ENCODE results near the gene STXBP2. TPM values are rescaled to one million over a fixed set of nuclear protein-coding genes. Genes with fewer than 3 reads are reported as not detected.

STXBP2 gene
- total RNA-seq, 1 experiment from 2014 or later, result 141 TPM

DNA sequence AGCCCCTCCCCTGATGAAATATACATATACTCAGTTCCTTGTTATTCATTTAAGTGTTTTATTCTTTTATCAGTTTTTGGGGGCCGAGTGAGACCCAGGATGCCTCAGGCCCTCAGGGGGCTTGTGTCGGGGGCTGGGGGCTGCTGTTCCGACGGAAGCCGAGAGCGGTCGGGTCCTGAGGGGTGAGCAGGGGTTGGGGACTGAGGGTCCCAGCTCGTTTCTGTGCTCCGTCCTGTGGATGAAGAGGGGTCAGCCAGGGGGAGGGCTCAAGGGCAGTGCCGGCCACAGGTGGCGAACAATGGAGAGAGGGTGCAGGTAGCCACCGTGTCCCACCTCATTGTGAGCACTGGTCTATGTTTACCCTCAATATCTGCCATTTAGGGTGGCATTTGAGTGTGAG lies 5.3 kb upstream of the STXBP2 start:
- H3K79me2 ChIP-seq (ENCODE audit: insufficient read depth, low read length), result peaks cover 55% of the 10 kb centered on the region
- ATAC-seq (no peak), DNase-seq (ENCODE audit: low read depth, low spot score) (no peak)
- no peaks in the 10 kb centered on the region for H3K9me2 ChIP-seq (ENCODE audit: insufficient read depth)
- H4K20me1 ChIP-seq (ENCODE audit: insufficient read depth), result no peaks in the 10 kb centered on the region
- CTCF ChIA-PET, result no interaction called here
- POLR2A ChIA-PET, result no interaction called here
- no peaks in the 10 kb centered on the region for H3K27me3 ChIP-seq (ENCODE audit: insufficient read depth, low read length)
- no TSS peak for BruUV-seq (replicated peaks)
- no peak overlapping the region for H3K4me2 ChIP-seq (ENCODE audit: low read length)
- H3K9me3 ChIP-seq (ENCODE audit: control insufficient read depth in 1 of 2, insufficient read depth in 1 of 2, low read depth in 1 of 2, low read length in 2 of 2), result no peaks in the 10 kb centered on the region
- H3K9ac ChIP-seq (ENCODE audit: low read length), result no peak overlapping the region
- peaks cover 9 to 23% of the 10 kb centered on the region in 2 experiments for H3K4me1 ChIP-seq (ENCODE audit: control insufficient read depth in 1 of 2, insufficient read depth in 2 of 2, low read length in 2 of 2)
- intact Hi-C loops (cut with micrococcal nuclease), result no loop called here
- no peak overlapping the region for H2AFZ ChIP-seq (ENCODE audit: low read depth, low read length, poor library complexity, severe bottlenecking)
- RAD21 ChIA-PET (ENCODE audit: low non-redundant PET in 1 of 2, low total read pairs in 2 of 2, uncharacterized antibody in 2 of 2, unreplicated experiment in 2 of 2), result no interaction called here
- TF ChIP-seq SIN3A (IDR thresholded peaks at IDR 0.05; ENCODE audit: low read depth), result no peak
- no peak for TF ChIP-seq ELF1 (IDR thresholded peaks at IDR 0.05; ENCODE audit: borderline replicate concordance, low read depth)
- no peak for TF ChIP-seq RAD21 (IDR thresholded peaks at IDR 0.05; ENCODE audit: low read depth)
- TF ChIP-seq SRF (IDR thresholded peaks at IDR 0.05; ENCODE audit: low read depth), result no peak
- TF ChIP-seq CTCF (IDR thresholded peaks at IDR 0.05 in 2 of 3, conservative IDR thresholded peaks at IDR 0.05 in 1 of 3; ENCODE audit: borderline replicate concordance in 1 of 3, insufficient read depth in 1 of 3, low read depth in 2 of 3, low read length in 2 of 3), result no peak
- TF ChIP-seq ZFX (IDR thresholded peaks at IDR 0.05), result no peak
- TF ChIP-seq CEBPB (IDR thresholded peaks at IDR 0.05; ENCODE audit: low read depth), result no peak
- TF ChIP-seq EZH2 (IDR thresholded peaks at IDR 0.05), result no peak
- TF ChIP-seq POLR2AphosphoS5 (IDR thresholded peaks at IDR 0.05; ENCODE audit: low read depth, low read length), result no peak
- TF ChIP-seq, protein P1, sequence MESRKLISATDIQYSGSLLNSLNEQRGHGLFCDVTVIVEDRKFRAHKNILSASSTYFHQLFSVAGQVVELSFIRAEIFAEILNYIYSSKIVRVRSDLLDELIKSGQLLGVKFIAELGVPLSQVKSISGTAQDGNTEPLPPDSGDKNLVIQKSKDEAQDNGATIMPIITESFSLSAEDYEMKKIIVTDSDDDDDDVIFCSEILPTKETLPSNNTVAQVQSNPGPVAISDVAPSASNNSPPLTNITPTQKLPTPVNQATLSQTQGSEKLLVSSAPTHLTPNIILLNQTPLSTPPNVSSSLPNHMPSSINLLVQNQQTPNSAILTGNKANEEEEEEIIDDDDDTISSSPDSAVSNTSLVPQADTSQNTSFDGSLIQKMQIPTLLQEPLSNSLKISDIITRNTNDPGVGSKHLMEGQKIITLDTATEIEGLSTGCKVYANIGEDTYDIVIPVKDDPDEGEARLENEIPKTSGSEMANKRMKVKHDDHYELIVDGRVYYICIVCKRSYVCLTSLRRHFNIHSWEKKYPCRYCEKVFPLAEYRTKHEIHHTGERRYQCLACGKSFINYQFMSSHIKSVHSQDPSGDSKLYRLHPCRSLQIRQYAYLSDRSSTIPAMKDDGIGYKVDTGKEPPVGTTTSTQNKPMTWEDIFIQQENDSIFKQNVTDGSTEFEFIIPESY (IDR thresholded peaks at IDR 0.05; ENCODE audit: extremely low read depth, insufficient replicate concordance, low read length), result no peak
- no peak for TF ChIP-seq YY1 (IDR thresholded peaks at IDR 0.05; ENCODE audit: extremely low read depth, insufficient replicate concordance, low read depth, low read length)
- no peak for TF ChIP-seq SP1 (IDR thresholded peaks at IDR 0.05; ENCODE audit: low read depth)
- TF ChIP-seq FOSL1 (IDR thresholded peaks at IDR 0.05; ENCODE audit: low read depth), result no peak
- TF ChIP-seq POLR2A (IDR thresholded peaks at IDR 0.05; ENCODE audit: borderline replicate concordance, extremely low read depth, insufficient read depth, insufficient read length), result no peak
- TF ChIP-seq, protein P2, sequence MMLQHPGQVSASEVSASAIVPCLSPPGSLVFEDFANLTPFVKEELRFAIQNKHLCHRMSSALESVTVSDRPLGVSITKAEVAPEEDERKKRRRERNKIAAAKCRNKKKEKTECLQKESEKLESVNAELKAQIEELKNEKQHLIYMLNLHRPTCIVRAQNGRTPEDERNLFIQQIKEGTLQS (IDR thresholded peaks at IDR 0.05), result no peak
- no peak for TF ChIP-seq EZH2phosphoT487 (IDR thresholded peaks at IDR 0.05; ENCODE audit: borderline replicate concordance)
- no peak for TF ChIP-seq TCF7L2 (IDR thresholded peaks at IDR 0.05; ENCODE audit: borderline replicate concordance, extremely low read depth, insufficient read depth, insufficient read length)
- TF ChIP-seq EGR1 (IDR thresholded peaks at IDR 0.05; ENCODE audit: low read depth), result no peak
- TF ChIP-seq JUND (IDR thresholded peaks at IDR 0.05), result no peak
- H3K36me3 ChIP-seq (ENCODE audit: control insufficient read depth in 1 of 2, insufficient read depth in 2 of 2, low read length in 2 of 2), result peaks cover 0 to 7% of the 10 kb centered on the region in 2 experiments; a peak in 3 of 4 replicates
- H3K27ac ChIP-seq (ENCODE audit: low read depth, low read length), result no peak overlapping the region
- no peak overlapping the region for H3K4me3 ChIP-seq (replicated peaks in 1 of 2; ENCODE audit: low read depth in 1 of 2, low read length in 2 of 2)
